HEK293 (cell line): ENCODE data around the gene OR14J1.

Experiments used
- CTCF ChIP-seq: fragments of 450-650 bp; formaldehyde crosslinking; IDR thresholded peaks from 2 replicates; pipeline ENCODE4 v1.5.1; 2016; ENCODE audit warnings: missing biosample characterization, missing genetic modification characterization
- GLIS2 ChIP-seq: fragments of 450-650 bp; formaldehyde crosslinking; IDR thresholded peaks from 2 replicates; pipeline ENCODE4 v1.5.1; 2016; ENCODE audit warnings: missing biosample characterization, missing genetic modification characterization
- YY1 ChIP-seq: fragments of 450-650 bp; formaldehyde crosslinking; IDR thresholded peaks from 2 replicates; pipeline ENCODE4 v1.5.1; 2018; ENCODE audit warnings: missing biosample characterization, missing genetic modification characterization
- ZNF274 ChIP-seq, 2 experiments: fragments of 200-500 bp in 1 of 2; fragments of 450-650 bp in 1 of 2; sonication (Bioruptor generic) in 1 of 2; formaldehyde crosslinking in 1 of 2; IDR thresholded peaks; 2 replicates each; pipeline versions ENCODE4 v1.5.1 to v1.6.1; 2014 to 2016; ENCODE audit warnings: borderline replicate concordance in 1 of 2, inconsistent platforms in 1 of 2, low read length in 1 of 2, missing biosample characterization in 1 of 2, missing genetic modification characterization in 1 of 2

- TF ChIP-seq CTCF (tag by site-specific recombination) (no peak), ZNF274 (IDR thresholded peaks at IDR 0.05; ENCODE audit: low read length) (no peak), ZNF274 (tag by site-specific recombination; IDR thresholded peaks at IDR 0.05; ENCODE audit: borderline replicate concordance) (no peak), YY1 (tag by site-specific recombination) (no peak), GLIS2 (no peak)
Measured at GRCh38 chr6:29355603-29356002, 54.1 kb downstream of the OR14J1 start.
